Measurements from ENCODE around the gene TCIRG1.
A peak's percentile ranks its signal among the peaks of the same experiment; 100 is the strongest.

The TCIRG1 gene

GRCh38 chr11:68014947-68015447 lies 23.8 kb upstream of the TCIRG1 start:
- Histone ChIP-seq H3K36me3 (ENCODE audit: control insufficient read depth in 1 of 2, insufficient read depth in 2 of 2, low read depth in 1 of 2, low read length in 2 of 2) (peaks cover 5 to 11% of the 10 kb centered on the region in 2 experiments), H3K14ac (ENCODE audit: low read length in 2 of 2) (no peak overlapping the region), H3K18ac (ENCODE audit: low read depth in 1 of 2, low read length in 2 of 2) (peak overlapping the region; percentile 49 to 93), H3K23ac (ENCODE audit: low read length in 2 of 2) (no peak overlapping the region), H2BK12ac (ENCODE audit: low read length in 2 of 2) (peak overlapping the region in 1 of 2 experiments; percentile 99), H2AK5ac (ENCODE audit: low read length, severe bottlenecking) (peak overlapping the region; percentile 61), H3K4me3 (ENCODE audit: insufficient read depth in 1 of 2, low read depth in 1 of 2, low read length in 2 of 2) (no peak overlapping the region), H3K27ac (ENCODE audit: low read length, poor library complexity, severe bottlenecking) (no peak overlapping the region), H3K9ac (ENCODE audit: low read length) (no peak overlapping the region), H4K8ac (ENCODE audit: low read length) (peak overlapping the region; percentile 66), H3K79me1 (replicated peaks; ENCODE audit: low read length, poor library complexity, severe bottlenecking) (peaks cover 12% of the 10 kb centered on the region), H2AFZ (ENCODE audit: low read depth, low read length) (no peak overlapping the region), H3K4me1 (ENCODE audit: control insufficient read depth, insufficient read depth, low read depth, low read length) (peaks cover 65% of the 10 kb centered on the region), H2BK120ac (ENCODE audit: low read depth, low read length) (peak overlapping the region; percentile 62), H4K91ac (ENCODE audit: low read length) (peak overlapping the region; percentile 97), H2BK5ac (ENCODE audit: low read depth, low read length, poor library complexity, severe bottlenecking) (no peak overlapping the region), H2BK15ac (ENCODE audit: low read depth, poor library complexity, severe bottlenecking) (no peak overlapping the region), H3K27me3 (ENCODE audit: control insufficient read depth in 1 of 2, insufficient read depth in 1 of 2, low read length in 2 of 2) (no peaks in the 10 kb centered on the region), H3K4ac (ENCODE audit: low read depth in 1 of 2, low read length in 2 of 2) (no peak overlapping the region), H3K9me3 (ENCODE audit: control insufficient read depth, low read length) (no peaks in the 10 kb centered on the region), H3K4me2 (ENCODE audit: low read length, poor library complexity, severe bottlenecking) (no peak overlapping the region)
- 89% methylated on average over 19 of the region's 19 CpGs for WGBS
- no peak for DNase-seq

GRCh38 chr11:68015467-68015866 lies 23.4 kb upstream of the TCIRG1 start:
- peak overlapping the region; percentile 64 for H4K91ac ChIP-seq (ENCODE audit: low read length)
- no peak overlapping the region for H2BK12ac ChIP-seq (ENCODE audit: low read length in 2 of 2)
- H2BK5ac ChIP-seq (ENCODE audit: low read depth, low read length, poor library complexity, severe bottlenecking), result no peak overlapping the region
- H2BK15ac ChIP-seq (ENCODE audit: low read depth, poor library complexity, severe bottlenecking), result no peak overlapping the region
- H2AK5ac ChIP-seq (ENCODE audit: low read length, severe bottlenecking), result no peak overlapping the region
- H3K36me3 ChIP-seq (ENCODE audit: control insufficient read depth in 1 of 2, insufficient read depth in 2 of 2, low read depth in 1 of 2, low read length in 2 of 2), result peaks cover 5 to 11% of the 10 kb centered on the region in 2 experiments
- no peak overlapping the region for H3K23ac ChIP-seq (ENCODE audit: low read length in 2 of 2)
- H3K18ac ChIP-seq (ENCODE audit: low read depth in 1 of 2, low read length in 2 of 2), result no peak overlapping the region
- H2BK120ac ChIP-seq (ENCODE audit: low read depth, low read length), result no peak overlapping the region
- 93% methylated on average over 3 of the region's 8 CpGs for WGBS
- no peak overlapping the region for H3K9ac ChIP-seq (ENCODE audit: low read length)
- H3K4me1 ChIP-seq (ENCODE audit: control insufficient read depth, insufficient read depth, low read depth, low read length), result peaks cover 63% of the 10 kb centered on the region
- no peak for DNase-seq
- H3K14ac ChIP-seq (ENCODE audit: low read length in 2 of 2), result no peak overlapping the region
- H3K9me3 ChIP-seq (ENCODE audit: control insufficient read depth, low read length), result no peaks in the 10 kb centered on the region
- H3K27ac ChIP-seq (ENCODE audit: low read length, poor library complexity, severe bottlenecking), result no peak overlapping the region
- H3K4me3 ChIP-seq (ENCODE audit: insufficient read depth in 1 of 2, low read depth in 1 of 2, low read length in 2 of 2), result no peak overlapping the region
- no peak overlapping the region for H3K4me2 ChIP-seq (ENCODE audit: low read length, poor library complexity, severe bottlenecking)
- no peak overlapping the region for H2AFZ ChIP-seq (ENCODE audit: low read depth, low read length)
- H4K8ac ChIP-seq (ENCODE audit: low read length), result no peak overlapping the region
- peaks cover 12% of the 10 kb centered on the region for H3K79me1 ChIP-seq (replicated peaks; ENCODE audit: low read length, poor library complexity, severe bottlenecking)
- H3K4ac ChIP-seq (ENCODE audit: low read depth in 1 of 2, low read length in 2 of 2), result no peak overlapping the region
- no peaks in the 10 kb centered on the region for H3K27me3 ChIP-seq (ENCODE audit: control insufficient read depth in 1 of 2, insufficient read depth in 1 of 2, low read length in 2 of 2)

GRCh38 chr11:68016161-68016903 lies 22.5 kb upstream of the TCIRG1 start:
- 73% methylated on average over 13 of the region's 13 CpGs for WGBS
- H2BK12ac ChIP-seq (ENCODE audit: low read length in 2 of 2), result peak overlapping the region in 1 of 2 experiments; percentile 51
- H3K9me3 ChIP-seq (ENCODE audit: control insufficient read depth, low read length), result no peaks in the 10 kb centered on the region
- H3K14ac ChIP-seq (ENCODE audit: low read length in 2 of 2), result no peak overlapping the region
- no peak overlapping the region for H2BK5ac ChIP-seq (ENCODE audit: low read depth, low read length, poor library complexity, severe bottlenecking)
- no peak overlapping the region for H3K4me3 ChIP-seq (ENCODE audit: insufficient read depth in 1 of 2, low read depth in 1 of 2, low read length in 2 of 2)
- H2AFZ ChIP-seq (ENCODE audit: low read depth, low read length), result no peak overlapping the region
- peak; percentile 15 for DNase-seq
- no peak overlapping the region for H3K23ac ChIP-seq (ENCODE audit: low read length in 2 of 2)
- H3K4me2 ChIP-seq (ENCODE audit: low read length, poor library complexity, severe bottlenecking), result no peak overlapping the region
- H3K27ac ChIP-seq (ENCODE audit: low read length, poor library complexity, severe bottlenecking), result no peak overlapping the region
- no peak overlapping the region for H2BK120ac ChIP-seq (ENCODE audit: low read depth, low read length)
- H3K18ac ChIP-seq (ENCODE audit: low read depth in 1 of 2, low read length in 2 of 2), result peak overlapping the region in 1 of 2 experiments; percentile 41
- peaks cover 5 to 11% of the 10 kb centered on the region in 2 experiments for H3K36me3 ChIP-seq (ENCODE audit: control insufficient read depth in 1 of 2, insufficient read depth in 2 of 2, low read depth in 1 of 2, low read length in 2 of 2)
- H4K8ac ChIP-seq (ENCODE audit: low read length), result no peak overlapping the region
- peak overlapping the region; percentile 45 for H2BK15ac ChIP-seq (ENCODE audit: low read depth, poor library complexity, severe bottlenecking)
- H3K4me1 ChIP-seq (ENCODE audit: control insufficient read depth, insufficient read depth, low read depth, low read length), result peaks cover 64% of the 10 kb centered on the region
- peak overlapping the region; percentile 8 for H2AK5ac ChIP-seq (ENCODE audit: low read length, severe bottlenecking)
- no peaks in the 10 kb centered on the region for H3K27me3 ChIP-seq (ENCODE audit: control insufficient read depth in 1 of 2, insufficient read depth in 1 of 2, low read length in 2 of 2)
- no peak overlapping the region for H4K91ac ChIP-seq (ENCODE audit: low read length)
- H3K4ac ChIP-seq (ENCODE audit: low read depth in 1 of 2, low read length in 2 of 2), result peak overlapping the region in 1 of 2 experiments; percentile 26
- peaks cover 10% of the 10 kb centered on the region for H3K79me1 ChIP-seq (replicated peaks; ENCODE audit: low read length, poor library complexity, severe bottlenecking)
- no peak overlapping the region for H3K9ac ChIP-seq (ENCODE audit: low read length)

- 80% methylated on average over 16 of the region's 16 CpGs for WGBS
- Histone ChIP-seq H2AK5ac (ENCODE audit: low read length, severe bottlenecking) (no peak overlapping the region), H3K27ac (ENCODE audit: low read length, poor library complexity, severe bottlenecking) (no peak overlapping the region), H3K36me3 (ENCODE audit: control insufficient read depth in 1 of 2, insufficient read depth in 2 of 2, low read depth in 1 of 2, low read length in 2 of 2) (peaks cover 10 to 16% of the 10 kb centered on the region in 2 experiments), H2BK5ac (ENCODE audit: low read depth, low read length, poor library complexity, severe bottlenecking) (no peak overlapping the region), H2BK120ac (ENCODE audit: low read depth, low read length) (no peak overlapping the region), H3K4ac (ENCODE audit: low read depth in 1 of 2, low read length in 2 of 2) (peak overlapping the region in 1 of 2 experiments; percentile 26), H3K9ac (ENCODE audit: low read length) (no peak overlapping the region), H3K9me3 (ENCODE audit: control insufficient read depth, low read length) (no peaks in the 10 kb centered on the region), H3K18ac (ENCODE audit: low read depth in 1 of 2, low read length in 2 of 2) (peak overlapping the region in 1 of 2 experiments; percentile 41), H3K4me2 (ENCODE audit: low read length, poor library complexity, severe bottlenecking) (no peak overlapping the region), H2BK15ac (ENCODE audit: low read depth, poor library complexity, severe bottlenecking) (no peak overlapping the region), H2BK12ac (ENCODE audit: low read length in 2 of 2) (peak overlapping the region in 1 of 2 experiments; percentile 51), H3K14ac (ENCODE audit: low read length in 2 of 2) (no peak overlapping the region), H3K4me1 (ENCODE audit: control insufficient read depth, insufficient read depth, low read depth, low read length) (peaks cover 57% of the 10 kb centered on the region), H3K27me3 (ENCODE audit: control insufficient read depth in 1 of 2, insufficient read depth in 1 of 2, low read length in 2 of 2) (no peaks in the 10 kb centered on the region), H2AFZ (ENCODE audit: low read depth, low read length) (no peak overlapping the region), H4K91ac (ENCODE audit: low read length) (peak overlapping the region; percentile 20), H3K79me1 (replicated peaks; ENCODE audit: low read length, poor library complexity, severe bottlenecking) (peaks cover 2% of the 10 kb centered on the region), H4K8ac (ENCODE audit: low read length) (no peak overlapping the region), H3K23ac (ENCODE audit: low read length in 2 of 2) (no peak overlapping the region), H3K4me3 (ENCODE audit: insufficient read depth in 1 of 2, low read depth in 1 of 2, low read length in 2 of 2) (no peak overlapping the region)
- no peak for DNase-seq
Measured at GRCh38 chr11:68016904-68017817, 21.7 kb upstream of the TCIRG1 start.

All from mesenchymal stem cell (in vitro differentiated cells and primary cell).